Osteocyte (in vitro differentiated cells): ENCODE results near the gene C9. TPM values are rescaled to one million over a fixed set of nuclear protein-coding genes. Genes with fewer than 3 reads are reported as not detected.
"Not testable (repeated sequence)": the region's sequence is repeated elsewhere in the genome, so short reads cannot be mapped to it uniquely, and the experiment has no call there.

ENCODE experiments used
- DNase-seq: peaks from one replicate; pipeline ENCODE4 v3.0.0; 2021; ENCODE audit warnings: mixed read lengths; ENCODE audit not compliant: unreplicated experiment; ENCODE audit errors: extremely low spot score
- H3K27ac Mint-ChIP-seq: one replicate; pipeline ENCODE4 v1.8.0; 2021; ENCODE audit warnings: mild to moderate bottlenecking, mixed read lengths; ENCODE audit not compliant: unreplicated experiment
- H3K27me3 Mint-ChIP-seq: one replicate; pipeline ENCODE4 v1.8.0; 2021; ENCODE audit warnings: mixed read lengths; ENCODE audit not compliant: unreplicated experiment
- H3K36me3 Mint-ChIP-seq: one replicate; pipeline ENCODE4 v1.8.0; 2021; ENCODE audit warnings: mixed read lengths; ENCODE audit not compliant: unreplicated experiment
- H3K4me1 Mint-ChIP-seq: one replicate; pipeline ENCODE4 v1.8.0; 2021; ENCODE audit warnings: mixed read lengths; ENCODE audit not compliant: unreplicated experiment
- H3K4me3 Mint-ChIP-seq: one replicate; pipeline ENCODE4 v1.8.0; 2021; ENCODE audit warnings: mild to moderate bottlenecking, moderate library complexity, mixed read lengths; ENCODE audit not compliant: unreplicated experiment
- H3K9me3 Mint-ChIP-seq: one replicate; pipeline ENCODE4 v1.8.0; 2021; ENCODE audit warnings: mixed read lengths; ENCODE audit not compliant: unreplicated experiment
- CTCF ChIP-seq: fragments of 200-600 bp; sonication (generic); IDR thresholded peaks from 2 replicates; pipeline ENCODE4 v1.5.0; 2021; ENCODE audit warnings: antibody characterized with exemption, mild to moderate bottlenecking, moderate library complexity
- total RNA-seq: library from RNA; stranded (reverse); gene quantifications from 2 replicates; pipeline ENCODE4 v1.2.1, GENCODE V29; 2021

Gene C9
- total RNA-seq, 1 donor from 2014 or later = not detected

GRCh38 chr5:39409033-39409432 is 44.7 kb upstream of the C9 start:
- no peak for DNase-seq
- no peaks in the 10 kb centered on the region for H3K27me3 Mint-ChIP-seq
- no peak for TF ChIP-seq CTCF
- peaks cover 64% of the 10 kb centered on the region for H3K4me1 Mint-ChIP-seq
- H3K9me3 Mint-ChIP-seq = no peaks in the 10 kb centered on the region
- no peak overlapping the region for H3K4me3 Mint-ChIP-seq
- peaks cover 46% of the 10 kb centered on the region for H3K36me3 Mint-ChIP-seq
- peak overlapping the region; percentile 54 for H3K27ac Mint-ChIP-seq

- no peak for TF ChIP-seq CTCF
- Mint-ChIP-seq H3K9me3 (no peaks in the 10 kb centered on the region), H3K4me1 (peaks cover 49% of the 10 kb centered on the region), H3K27ac (no peak overlapping the region), H3K36me3 (peaks cover 43% of the 10 kb centered on the region), H3K27me3 (no peaks in the 10 kb centered on the region), H3K4me3 (no peak overlapping the region)
- no peak for DNase-seq
Observed at GRCh38 chr5:39405083-39405843, 41.0 kb upstream of the C9 start.

GRCh38 chr5:39403761-39404160 is 39.5 kb upstream of the C9 start:
- DNase-seq, H3K4me3 Mint-ChIP-seq, H3K27me3 Mint-ChIP-seq, H3K9me3 Mint-ChIP-seq, H3K27ac Mint-ChIP-seq: not testable (repeated sequence)
- H3K36me3 Mint-ChIP-seq = peaks cover 36% of the 10 kb centered on the region
- peaks cover 48% of the 10 kb centered on the region for H3K4me1 Mint-ChIP-seq

- not testable (repeated sequence) for H3K4me3 Mint-ChIP-seq, H3K27me3 Mint-ChIP-seq, DNase-seq, H3K27ac Mint-ChIP-seq, H3K9me3 Mint-ChIP-seq
- H3K4me1 Mint-ChIP-seq = peaks cover 53% of the 10 kb centered on the region
- peaks cover 34% of the 10 kb centered on the region for H3K36me3 Mint-ChIP-seq
Observed at GRCh38 chr5:39402140-39402539, 37.8 kb upstream of the C9 start.

- Mint-ChIP-seq H3K9me3 (no peaks in the 10 kb centered on the region), H3K27me3 (no peaks in the 10 kb centered on the region), H3K4me1 (peaks cover 58% of the 10 kb centered on the region), H3K4me3 (no peak overlapping the region), H3K36me3 (peaks cover 37% of the 10 kb centered on the region), H3K27ac (peak overlapping the region; percentile 95)
- TF ChIP-seq CTCF = no peak
- no peak for DNase-seq
Observed at GRCh38 chr5:39400713-39401578, 36.7 kb upstream of the C9 start.
